ENCODE measurements around the gene TRAIP. TPM values are rescaled to one million over a fixed set of nuclear protein-coding genes. Genes with fewer than 3 reads are reported as not detected.
"Not testable (repeated sequence)": the region's sequence is repeated elsewhere in the genome, so short reads cannot be mapped to it uniquely, and the experiment has no call there.

Gene TRAIP
- total and polyA plus RNA-seq, 4 donors: 2.4 to 7.8 (median 6.5) TPM

DNA sequence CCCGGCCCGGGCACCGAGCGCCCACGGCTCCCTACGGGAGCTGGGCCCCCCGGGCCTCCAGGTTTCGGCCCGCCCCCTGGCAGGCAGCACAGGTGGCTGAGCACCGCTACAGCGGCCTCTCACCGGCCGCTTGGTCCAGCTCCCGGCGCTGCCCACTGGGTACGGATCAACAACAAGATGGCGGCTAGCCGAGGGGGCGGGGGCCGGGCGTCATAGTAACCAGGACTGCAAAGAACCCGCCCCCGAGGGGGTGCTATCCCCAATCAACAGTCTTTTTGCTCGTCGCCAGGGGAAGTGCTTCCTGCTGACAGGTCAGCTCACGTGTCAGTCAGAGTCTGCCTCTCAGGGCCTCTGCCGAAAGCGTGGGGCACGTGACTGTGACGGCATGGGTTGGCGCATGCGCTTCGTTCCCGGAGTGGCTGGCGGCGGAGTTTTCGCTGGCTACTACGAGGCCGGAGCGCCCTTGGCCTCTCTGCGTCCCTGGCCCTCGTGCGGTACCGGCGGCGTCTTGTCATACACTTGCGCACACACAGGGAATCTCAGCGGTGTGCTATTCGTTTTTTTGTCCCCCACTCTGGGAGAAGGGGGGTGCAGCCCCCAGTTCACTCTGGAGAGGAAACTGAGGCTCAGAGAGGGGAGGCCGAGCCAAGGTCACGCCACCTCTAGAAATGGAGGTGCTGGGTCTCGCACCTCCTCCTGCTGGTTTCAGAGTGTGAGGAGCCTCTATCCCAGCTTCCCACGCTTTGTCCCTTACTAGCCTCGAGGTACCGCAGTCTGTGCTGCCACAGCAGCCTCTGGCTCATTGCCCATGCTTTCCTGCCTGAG is 69.8 kb downstream of the TRAIP start, which contains the start of gene IP6K1:
TSS of gene IP6K1 (minus strand) at position 186 of the 825 bp plus-strand sequence. CDS start 38,502 bp downstream, outside the sequence.
- DNase-seq (ENCODE audit: low read depth in 4 of 6, low spot score in 6 of 6): peak; percentile 97 to 100 (median 100)
- peaks cover 26% of the 10 kb centered on the region for H3K4me1 ChIP-seq (ENCODE audit: control insufficient read depth, insufficient read depth, low read length)
- 6% methylated on average over 55 of the region's 55 CpGs for WGBS (ENCODE audit: insufficient coverage)

DNA sequence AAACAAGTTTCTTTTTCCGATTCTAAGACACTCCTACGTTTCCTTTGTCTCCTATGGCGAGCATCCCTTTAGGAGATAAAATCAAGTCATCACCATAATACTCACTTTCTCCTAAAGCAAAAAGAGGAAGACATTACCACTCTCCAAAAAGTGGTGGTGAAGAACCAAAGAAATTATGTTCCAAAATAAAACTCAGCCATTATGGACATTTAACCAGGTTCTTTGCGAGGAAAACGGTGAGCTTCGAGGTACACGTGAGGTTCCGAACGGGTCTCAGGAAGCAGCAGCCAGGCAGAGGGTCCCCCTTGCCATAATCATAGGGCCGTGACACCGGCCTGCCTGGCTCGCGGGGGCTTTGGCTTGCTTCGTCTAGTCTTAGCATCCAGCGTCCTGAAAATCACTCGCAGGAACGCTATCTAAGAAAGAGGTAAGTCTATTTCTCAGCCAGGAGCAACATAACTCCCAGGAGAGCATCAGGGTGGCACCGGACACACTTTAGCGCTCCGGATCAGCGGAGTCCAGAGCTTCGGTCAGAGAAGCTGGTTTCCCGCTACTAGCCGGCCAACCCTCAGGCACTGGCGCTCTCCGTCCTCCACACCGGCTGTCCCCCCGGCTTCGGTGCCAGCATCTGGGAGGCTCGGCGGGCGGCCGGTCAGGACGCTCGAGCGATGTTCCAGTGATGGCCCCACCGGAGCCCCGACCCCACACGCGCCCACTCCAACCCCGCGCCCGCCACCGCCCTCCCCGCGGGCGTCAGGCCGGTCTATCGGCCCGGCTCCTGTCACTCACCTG is 70.6 kb downstream of the TRAIP start:
- H3K27me3 ChIP-seq (ENCODE audit: control insufficient read depth, insufficient read depth, low read length): no peaks in the 10 kb centered on the region
- under 1% methylated on average over 47 of the region's 50 CpGs for WGBS (ENCODE audit: insufficient coverage)
- H3K27ac ChIP-seq (ENCODE audit: low read depth, low read length): peak overlapping the region; percentile 98
- H3K36me3 ChIP-seq (ENCODE audit: control insufficient read depth, insufficient read depth, low read length): peaks cover 36% of the 10 kb centered on the region
- peak in 2 of 6 donors; percentile 38 to 53 for DNase-seq (ENCODE audit: low read depth in 4 of 6, low spot score in 6 of 6)
- H3K9me3 ChIP-seq (ENCODE audit: control insufficient read depth, insufficient read depth, low read length): no peaks in the 10 kb centered on the region
- peaks cover 31% of the 10 kb centered on the region for H3K4me1 ChIP-seq (ENCODE audit: control insufficient read depth, insufficient read depth, low read length)
- H3K4me3 ChIP-seq (ENCODE audit: low read depth, low read length): peak overlapping the region; percentile 89

More for the DNA sequence above, 69.8 kb downstream of the TRAIP start, which contains the start of gene IP6K1:
- Histone ChIP-seq H3K36me3 (ENCODE audit: control insufficient read depth, insufficient read depth, low read length) (peaks cover 30% of the 10 kb centered on the region), H3K27me3 (ENCODE audit: control insufficient read depth, insufficient read depth, low read length) (no peaks in the 10 kb centered on the region), H3K27ac (ENCODE audit: low read depth, low read length) (peak within 1 kb of the TSS; percentile 98), H3K9me3 (ENCODE audit: control insufficient read depth, insufficient read depth, low read length) (no peaks in the 10 kb centered on the region), H3K4me3 (ENCODE audit: low read depth, low read length) (peak within 1 kb of the TSS; percentile 89)

DNA sequence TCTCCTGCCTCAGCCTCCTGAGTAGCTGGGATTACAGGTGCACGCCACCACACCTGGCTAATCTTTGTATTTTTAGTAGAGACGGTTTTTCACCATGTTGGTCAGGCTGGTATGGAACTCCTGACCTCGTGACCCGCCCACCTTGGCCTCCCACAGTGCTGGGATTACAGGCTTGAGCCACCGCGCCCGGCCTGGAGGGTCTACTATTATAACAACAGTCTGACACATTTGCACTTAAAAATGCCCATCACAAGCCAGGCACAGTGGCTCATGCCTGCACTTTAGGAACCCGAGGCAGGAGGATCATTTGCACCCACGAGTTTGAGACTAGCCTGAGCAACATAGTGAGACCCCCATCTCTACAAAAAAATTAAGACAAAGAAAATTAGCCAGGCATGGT is 74.1 kb downstream of the TRAIP start:
- not testable (repeated sequence) for H3K27ac ChIP-seq (ENCODE audit: low read depth, low read length); H3K27me3 ChIP-seq (ENCODE audit: control insufficient read depth, insufficient read depth, low read length); H3K4me3 ChIP-seq (ENCODE audit: low read depth, low read length); DNase-seq (ENCODE audit: low read depth in 4 of 6, low spot score in 6 of 6); H3K9me3 ChIP-seq (ENCODE audit: control insufficient read depth, insufficient read depth, low read length)
- peaks cover 52% of the 10 kb centered on the region for H3K36me3 ChIP-seq (ENCODE audit: control insufficient read depth, insufficient read depth, low read length)
- H3K4me1 ChIP-seq (ENCODE audit: control insufficient read depth, insufficient read depth, low read length): peaks cover 36% of the 10 kb centered on the region
- 95% methylated on average over 9 of the region's 9 CpGs for WGBS (ENCODE audit: insufficient coverage)

DNA sequence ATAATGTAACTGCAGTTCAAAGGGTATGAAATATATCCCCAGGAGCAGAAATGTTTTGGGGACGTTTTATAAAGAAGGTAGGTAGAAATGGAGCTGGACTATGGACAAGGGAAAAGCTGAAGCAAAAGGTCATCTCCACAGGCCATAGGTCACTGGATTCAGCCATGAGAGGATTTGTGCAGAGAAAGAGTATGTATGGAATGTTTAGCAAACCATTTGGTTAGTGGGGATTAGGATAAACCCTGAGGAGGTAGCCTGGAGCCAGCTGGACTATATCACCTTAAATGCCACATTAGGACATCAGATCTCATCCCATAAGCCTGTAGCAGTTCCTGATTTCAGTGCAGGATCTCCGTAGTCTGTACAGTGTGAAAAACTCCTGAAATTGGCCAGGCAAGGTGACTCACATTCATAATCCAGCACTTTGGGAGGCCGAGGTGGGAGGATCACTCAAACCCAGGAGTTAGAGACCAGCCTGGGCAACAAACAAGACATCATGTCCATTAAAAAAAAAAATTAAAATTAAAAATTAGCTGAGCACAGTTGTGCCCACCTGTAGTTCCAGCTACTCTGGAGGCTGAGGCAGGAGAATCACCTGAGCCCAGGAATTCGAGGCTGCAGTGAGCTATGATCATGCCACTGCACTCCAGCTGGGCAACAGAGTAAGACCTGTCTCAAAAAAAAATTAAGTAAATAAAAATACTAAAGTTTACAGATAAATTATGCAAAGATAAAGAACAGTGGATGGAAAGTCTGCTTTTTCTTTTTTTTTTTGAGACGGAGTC is 74.8 kb downstream of the TRAIP start:
- no peak overlapping the region for H3K4me3 ChIP-seq (ENCODE audit: low read depth, low read length)
- H3K36me3 ChIP-seq (ENCODE audit: control insufficient read depth, insufficient read depth, low read length): peaks cover 57% of the 10 kb centered on the region
- H3K4me1 ChIP-seq (ENCODE audit: control insufficient read depth, insufficient read depth, low read length): peaks cover 29% of the 10 kb centered on the region
- no peaks in the 10 kb centered on the region for H3K9me3 ChIP-seq (ENCODE audit: control insufficient read depth, insufficient read depth, low read length)
- no peak overlapping the region for H3K27ac ChIP-seq (ENCODE audit: low read depth, low read length)
- WGBS (ENCODE audit: insufficient coverage): 88% methylated on average over 2 of the region's 5 CpGs
- no peaks in the 10 kb centered on the region for H3K27me3 ChIP-seq (ENCODE audit: control insufficient read depth, insufficient read depth, low read length)
- DNase-seq (ENCODE audit: low read depth in 4 of 6, low spot score in 6 of 6): no peak

DNA sequence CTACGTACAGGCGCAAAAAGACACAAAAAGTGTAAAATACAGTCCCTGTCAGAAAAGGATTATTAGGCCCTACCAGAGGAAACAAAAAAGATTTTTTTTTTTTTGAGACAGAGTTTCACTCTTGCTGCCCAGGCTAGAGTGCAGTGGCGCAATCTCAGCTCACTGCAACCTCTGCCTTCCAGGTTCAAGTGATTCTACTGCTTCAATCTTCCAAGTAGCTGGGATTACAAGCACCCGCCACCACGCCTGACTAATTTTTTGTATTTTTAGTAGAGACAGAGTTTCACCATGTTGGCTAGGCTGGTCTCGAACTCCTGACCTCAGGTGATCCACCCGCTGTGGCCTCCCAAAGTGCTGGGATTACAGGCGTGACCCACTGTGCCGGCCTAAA is 75.4 kb downstream of the TRAIP start:
- DNase-seq (ENCODE audit: low read depth in 4 of 6, low spot score in 6 of 6); H3K4me3 ChIP-seq (ENCODE audit: low read depth, low read length); H3K27me3 ChIP-seq (ENCODE audit: control insufficient read depth, insufficient read depth, low read length); H3K9me3 ChIP-seq (ENCODE audit: control insufficient read depth, insufficient read depth, low read length): not testable (repeated sequence)
- 93% methylated on average over 2 of the region's 9 CpGs for WGBS (ENCODE audit: insufficient coverage)
- H3K36me3 ChIP-seq (ENCODE audit: control insufficient read depth, insufficient read depth, low read length): peaks cover 60% of the 10 kb centered on the region
- peak overlapping the region; percentile 6 for H3K27ac ChIP-seq (ENCODE audit: low read depth, low read length)
- peaks cover 31% of the 10 kb centered on the region for H3K4me1 ChIP-seq (ENCODE audit: control insufficient read depth, insufficient read depth, low read length)

DNA sequence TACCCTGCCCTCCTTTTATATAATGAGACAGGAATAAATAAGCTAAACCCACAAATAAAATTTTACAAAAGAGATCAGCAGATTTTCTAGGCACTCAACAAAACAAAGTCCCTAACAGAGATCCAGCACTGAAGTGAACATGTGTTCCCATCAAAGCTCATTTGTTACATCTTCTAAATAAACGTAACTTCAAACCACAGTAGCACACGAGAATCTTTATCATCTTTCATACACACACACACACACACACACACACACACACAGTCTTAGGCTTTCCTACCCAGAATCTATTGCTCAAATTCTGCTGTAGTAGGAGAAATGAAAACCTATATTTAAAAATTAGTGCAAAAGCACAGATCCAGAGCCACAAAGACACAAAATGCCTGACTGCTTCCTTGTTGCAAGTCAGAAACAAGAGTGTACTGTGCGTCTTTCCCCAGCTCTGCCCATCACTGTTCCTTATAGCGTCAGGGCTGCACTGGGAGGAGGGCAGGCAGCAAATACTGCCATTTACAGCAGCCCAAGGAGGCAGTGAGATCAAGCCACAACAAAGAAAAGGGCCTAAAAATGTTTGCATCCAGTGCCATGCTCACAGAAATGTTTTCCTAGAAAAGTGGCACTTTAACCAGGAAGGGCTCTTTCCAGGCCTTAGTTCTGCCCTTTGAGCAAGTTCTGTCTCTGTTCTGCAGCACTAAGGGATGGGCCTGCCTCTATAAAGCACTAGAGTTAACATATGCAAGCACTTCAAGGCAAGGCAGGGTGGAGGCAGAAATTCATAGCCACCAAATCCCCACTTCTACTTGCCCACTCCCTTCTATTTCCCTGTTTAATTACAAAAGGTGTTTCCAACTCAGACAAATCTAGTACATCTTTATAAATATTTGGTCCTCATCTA is 76.0 kb downstream of the TRAIP start:
- Histone ChIP-seq H3K4me1 (ENCODE audit: control insufficient read depth, insufficient read depth, low read length) (peaks cover 31% of the 10 kb centered on the region), H3K27me3 (ENCODE audit: control insufficient read depth, insufficient read depth, low read length) (no peaks in the 10 kb centered on the region), H3K9me3 (ENCODE audit: control insufficient read depth, insufficient read depth, low read length) (no peaks in the 10 kb centered on the region), H3K36me3 (ENCODE audit: control insufficient read depth, insufficient read depth, low read length) (peaks cover 63% of the 10 kb centered on the region), H3K27ac (ENCODE audit: low read depth, low read length) (peak overlapping the region; percentile 6), H3K4me3 (ENCODE audit: low read depth, low read length) (no peak overlapping the region)
- 65% methylated on average over 2 of the region's 4 CpGs for WGBS (ENCODE audit: insufficient coverage)
- peak in 1 of 6 donors; percentile 26 for DNase-seq (ENCODE audit: low read depth in 4 of 6, low spot score in 6 of 6)

DNA sequence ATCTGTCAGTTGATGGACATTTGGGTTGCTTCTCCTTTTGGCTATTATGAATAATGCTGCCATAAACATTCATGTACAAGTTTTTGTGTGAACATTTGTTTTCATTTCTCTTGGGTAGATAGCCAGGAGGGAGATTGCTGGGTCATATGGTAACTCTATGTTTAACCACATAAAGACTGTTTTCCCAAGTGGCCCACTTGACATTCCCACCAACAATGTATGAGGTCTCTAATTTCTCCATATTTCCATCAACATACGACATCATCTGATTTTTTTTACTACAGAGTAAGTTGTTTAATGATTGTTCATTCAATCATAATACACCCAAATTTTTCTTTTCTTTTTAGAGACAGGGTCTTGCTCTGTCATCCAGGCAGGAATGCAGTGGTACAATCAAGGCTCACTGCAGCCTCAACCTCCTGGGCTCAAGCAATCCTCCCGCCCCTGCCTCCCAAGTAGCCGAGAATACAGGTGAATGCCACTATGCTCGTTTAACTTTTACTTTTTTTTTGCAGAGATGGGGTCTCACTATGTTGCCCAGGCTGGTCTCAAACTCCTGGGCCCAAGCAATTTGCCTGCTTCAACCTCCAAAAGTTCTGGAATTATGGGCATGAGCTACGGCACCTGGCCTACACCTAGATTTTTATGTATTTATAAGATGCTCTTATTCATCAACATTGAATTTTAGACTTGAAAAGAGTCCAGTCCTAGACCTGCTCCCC is 76.8 kb downstream of the TRAIP start:
- H3K36me3 ChIP-seq (ENCODE audit: control insufficient read depth, insufficient read depth, low read length): peaks cover 57% of the 10 kb centered on the region
- H3K27me3 ChIP-seq (ENCODE audit: control insufficient read depth, insufficient read depth, low read length): no peaks in the 10 kb centered on the region
- peaks cover 25% of the 10 kb centered on the region for H3K4me1 ChIP-seq (ENCODE audit: control insufficient read depth, insufficient read depth, low read length)
- WGBS (ENCODE audit: insufficient coverage): 100% methylated on average over 1 of the region's 5 CpGs
- DNase-seq (ENCODE audit: low read depth in 4 of 6, low spot score in 6 of 6): no peak
- H3K9me3 ChIP-seq (ENCODE audit: control insufficient read depth, insufficient read depth, low read length): no peaks in the 10 kb centered on the region
- no peak overlapping the region for H3K27ac ChIP-seq (ENCODE audit: low read depth, low read length)
- no peak overlapping the region for H3K4me3 ChIP-seq (ENCODE audit: low read depth, low read length)
